GM12878 (cell line): Measurements from ENCODE around the gene MED31. TPM values are rescaled to one million over a fixed set of nuclear protein-coding genes. Genes with fewer than 3 reads are reported as not detected.

ENCODE experiments used
- ATAC-seq: fragments of 200-7000 bp; cut with Tn5 transposase; 3 replicates; pipeline ENCODE4 v1.9.1; 2020; ENCODE audit warnings: mild to moderate bottlenecking, moderate library complexity
- BruUV-seq: library from RNA; stranded (reverse); fragments of 400-500 nt; replicated peaks from 2 replicates; lab custom pipeline; 2021; lab: Mats Ljungman, UMichigan
- CTCF ChIA-PET: fragments of 300-600 bp; sonication (Branson Sonifier 250); formaldehyde crosslinking; extraction: SDS; loops from one replicate; lab custom pipeline; 2021; ENCODE audit warnings: inconsistent platforms; lab: Yijun Ruan, JAX
- POLR2A ChIA-PET: fragments of 350-600 bp; formaldehyde crosslinking; extraction: SDS; loops from one replicate; lab custom pipeline; 2021; ENCODE audit warnings: inconsistent platforms; lab: Charles Lee
- RAD21 ChIA-PET: fragments of 300-600 bp; sonication (Branson Sonifier 250); formaldehyde crosslinking; loops from one replicate; lab custom pipeline; 2023; ENCODE audit warnings: antibody characterized with exemption; ENCODE audit not compliant: unreplicated experiment; lab: Charles Lee
- SMC1A ChIA-PET: fragments of 300-600 bp; sonication (Branson Sonifier 250); formaldehyde crosslinking; loops from one replicate; lab custom pipeline; 2023; ENCODE audit not compliant: unreplicated experiment, uncharacterized antibody; lab: Charles Lee
- DNase-seq: peaks from one replicate; pipeline ENCODE4 v3.0.0-alpha.2; 2011; ENCODE audit warnings: low read depth, low spot score
- FAIRE-seq: peaks from 3 replicates; lab custom pipeline; 2011; peaks lifted over from hg19 to GRCh38; lab: Jason Lieb, UNC
- H2AFZ ChIP-seq: 2 replicates; pipeline ENCODE4 v1.6.0; 2011; ENCODE audit warnings: low read depth, low read length, control low read depth; ENCODE audit not compliant: control insufficient read depth
- H3K27ac ChIP-seq: 2 replicates; pipeline ENCODE4 v1.5.1; 2011; ENCODE audit warnings: control low read depth; ENCODE audit not compliant: control insufficient read depth, insufficient read depth
- H3K27me3 ChIP-seq, 2 experiments: replicated peaks in 1 of 2; 2 replicates each; pipeline versions ENCODE4 v1.6.0 to v1.6.1; 2011; ENCODE audit warnings: low read length in 1 of 2; ENCODE audit not compliant: control insufficient read depth in 2 of 2, insufficient read depth in 2 of 2
- H3K36me3 ChIP-seq, 2 experiments: 2 replicates each; pipeline ENCODE4 v1.5.1; 2011; ENCODE audit warnings: low read length in 1 of 2; ENCODE audit not compliant: control insufficient read depth in 2 of 2, insufficient read depth in 2 of 2
- H3K4me1 ChIP-seq: 2 replicates; pipeline ENCODE4 v1.6.1; 2011; ENCODE audit warnings: mild to moderate bottlenecking, low read length, moderate library complexity, mixed read lengths; ENCODE audit not compliant: control insufficient read depth, insufficient read depth
- H3K4me2 ChIP-seq: 2 replicates; pipeline ENCODE4 v1.6.0; 2011; ENCODE audit warnings: control low read depth; ENCODE audit not compliant: control insufficient read depth, insufficient read depth
- H3K4me3 ChIP-seq: fragments of 200-600 bp; sonication (generic); 2 replicates; pipeline ENCODE4 v1.5.1; 2016
- H3K79me2 ChIP-seq: 2 replicates; pipeline ENCODE4 v1.6.0; 2011; ENCODE audit warnings: low read length; ENCODE audit not compliant: control insufficient read depth, insufficient read depth
- H3K9ac ChIP-seq: 2 replicates; pipeline ENCODE4 v1.8.0; 2011; ENCODE audit warnings: low read length, control low read depth, mixed read lengths; ENCODE audit not compliant: control insufficient read depth, insufficient read depth
- H3K9me3 ChIP-seq: replicated peaks from 3 replicates; pipeline ENCODE4 v1.5.1; 2011; ENCODE audit warnings: mild to moderate bottlenecking, low read length; ENCODE audit not compliant: control insufficient read depth, insufficient read depth
- H4K20me1 ChIP-seq: 2 replicates; pipeline ENCODE4 v1.6.0; 2011; ENCODE audit not compliant: control insufficient read depth, insufficient read depth
- MXI1 ChIP-seq: fragments of 150-350 bp; IDR thresholded peaks from 2 replicates; pipeline ENCODE4 v1.6.1; 2011; ENCODE audit warnings: low read depth, mild to moderate bottlenecking, inconsistent platforms, low read length, improper control_type of control experiment
- POLR2AphosphoS2 ChIP-seq: IDR thresholded peaks from 2 replicates; pipeline ENCODE4 v1.6.1; 2011; ENCODE audit warnings: low read depth, mild to moderate bottlenecking, low read length, improper control_type of control experiment, moderate library complexity
- POU2F2 ChIP-seq: IDR thresholded peaks from 3 replicates; pipeline ENCODE4 v1.6.1; 2011; ENCODE audit warnings: low read depth, mild to moderate bottlenecking, low read length, borderline replicate concordance
- RAD51 ChIP-seq: fragments of 450-650 bp; IDR thresholded peaks from 2 replicates; pipeline ENCODE4 v1.6.1; 2016; ENCODE audit warnings: moderate library complexity, mild to moderate bottlenecking, inconsistent platforms
- YY1 ChIP-seq: IDR thresholded peaks from 2 replicates; pipeline ENCODE4 v1.6.1; 2011; ENCODE audit warnings: low read depth, mild to moderate bottlenecking, low read length
- WGBS: methylation state at CpG from one replicate; pipeline ENCODE4 v1.1.6; 2016; ENCODE audit warnings: low lambda C conversion rate; ENCODE audit not compliant: insufficient replicate concordance, insufficient coverage; ENCODE audit errors: missing lambda C conversion rate; 5-methylcytosine and 5-hydroxymethylcytosine counted together
- in situ Hi-C: fragments of 300-500 bp; cut with MboI; formaldehyde crosslinking; loops from 9 replicates; pipeline ENCODE4 v1.14.3; 2018; ENCODE audit warnings: mixed read lengths
- intact Hi-C: fragments of 100-400 bp; cut with micrococcal nuclease; formaldehyde crosslinking; loops from one replicate; pipeline ENCODE4 v1.14.2; 2022; ENCODE audit not compliant: unreplicated experiment
- polyA plus RNA-seq, 11 experiments: library from polyadenylated mRNA; depleted of rRNA in 4 of 11; unstranded in 6 of 11; stranded (reverse) in 5 of 11; fragments of >200 nt; fragmentation: Nextera tagmentation in 4 of 11; fragmentation: Illumina TruSeq in 1 of 11; extraction: Ambion mirVana in 4 of 11; extraction: Trizol in 1 of 11; gene quantifications; 1 replicate in 1 of 11; 2 replicates in 10 of 11; pipeline versions ENCODE4 v1.2.1 to v1.2.3, GENCODE V29; 2011 to 2016; ENCODE audit warnings: inconsistent platforms in 2 of 11, missing spikeins in 2 of 11, low read depth in 1 of 11
- total RNA-seq, 4 experiments: library from RNA; depleted of rRNA in 3 of 4; stranded (reverse); fragments of >200 nt in 3 of 4; fragmentation: Illumina TruSeq in 1 of 4; extraction: Trizol in 1 of 4; gene quantifications; 2 replicates each; pipeline versions ENCODE4 v1.2.1 to v1.2.3, GENCODE V29; 2013 to 2021

Gene MED31
- total and polyA plus RNA-seq, 10 of the 15 experiments (the other 5 are each of a cell fraction or from before 2014, with no cell fraction given): 14.4 to 71.1 (median 34.6) TPM

- TF ChIP-seq MXI1 (no peak), POU2F2 (no peak), YY1 (no peak), RAD51 (no peak)
- TF ChIP-seq, all 136 proteins: peak for 0
These were observed 48.9 kb upstream of the MED31 start (continued) for GRCh38 chr17:6699997-6700947.

GRCh38 chr17:6698004-6698403, 46.6 kb upstream of the MED31 start:
- H3K27me3 ChIP-seq: peaks cover 0 to 1% of the 10 kb centered on the region in 2 experiments; a peak in 2 of 4 replicates
- H3K79me2 ChIP-seq: no peaks in the 10 kb centered on the region
- intact Hi-C loops (no loop called here), in situ Hi-C loops (no loop called here)
- no peaks in the 10 kb centered on the region for H3K36me3 ChIP-seq
- no TSS peak for BruUV-seq
- ChIA-PET SMC1A (no interaction called here), POLR2A (no interaction called here), RAD21 (no interaction called here), CTCF (interaction anchor here (1.4 kb wide), 1 partner anchor 31 kb away, joined by 3 read pairs; no protein-coding TSS in a partner anchor)
- no peak overlapping the region for H3K27ac ChIP-seq
- no peaks in the 10 kb centered on the region for H4K20me1 ChIP-seq
- DNase-seq (no peak), ATAC-seq (no peak), FAIRE-seq (no peak)
- no peak overlapping the region for H2AFZ ChIP-seq
- no peak overlapping the region for H3K9ac ChIP-seq
- H3K4me3 ChIP-seq: no peak overlapping the region
- no peaks in the 10 kb centered on the region for H3K4me1 ChIP-seq
- WGBS: 17% methylated on average over 11 of the region's 11 CpGs
- TF ChIP-seq POLR2AphosphoS2: no peak
- no peak overlapping the region for H3K4me2 ChIP-seq
- no peaks in the 10 kb centered on the region for H3K9me3 ChIP-seq
